HS-27A (cell line): Measurements from ENCODE around the gene APOBEC4.
"Not testable (repeated sequence)": the region's sequence is repeated elsewhere in the genome, so short reads cannot be mapped to it uniquely, and the experiment has no call there.

Experiments used
- DNase-seq: peaks from one replicate; pipeline ENCODE4 v3.0.0-alpha.2; 2012; ENCODE audit warnings: low read depth, missing footprints

Gene APOBEC4

GRCh38 chr1:183652547-183653461, at the start of gene APOBEC4:
Gene APOBEC4 (minus strand): TSS chr1:183653316. CDS start chr1:183648781, 4,535 bp downstream.
- DNase-seq = no peak

GRCh38 chr1:183702813-183703198, 49.7 kb upstream of the APOBEC4 start:
- DNase-seq = no peak

- DNase-seq = peak; percentile 4
These were observed 49.1 kb upstream of the APOBEC4 start for GRCh38 chr1:183702087-183702812.

DNA sequence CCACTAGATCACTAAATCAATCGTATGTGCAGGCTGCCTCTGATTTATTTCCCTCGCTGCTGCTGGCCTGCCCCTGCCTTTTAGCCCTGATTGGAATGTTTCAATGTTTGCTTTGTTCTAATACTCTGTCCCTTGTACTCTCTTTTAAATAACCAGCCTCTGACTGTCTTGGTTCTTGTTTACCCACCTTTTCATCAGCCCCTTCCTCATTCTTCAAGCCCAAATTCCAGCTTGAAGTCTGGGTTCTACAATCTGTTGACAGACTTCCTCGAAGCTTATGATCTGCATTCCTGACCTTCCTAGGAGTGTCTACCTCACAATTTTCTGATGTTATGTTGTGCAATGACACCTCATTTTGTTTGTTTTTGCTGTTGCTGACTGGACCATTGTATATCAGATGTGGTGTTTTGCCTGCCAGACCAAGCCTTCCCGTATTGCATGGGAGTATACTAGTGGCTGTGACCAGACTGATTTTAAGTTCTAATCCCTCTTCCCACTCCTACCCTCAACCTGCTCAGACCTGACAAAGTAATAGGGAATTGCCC, 46.6 kb upstream of the APOBEC4 start:
- no peak for DNase-seq

- no peak for DNase-seq
These were observed 44.9 kb upstream of the APOBEC4 start for GRCh38 chr1:183697814-183698590.

- no peak for DNase-seq
These were observed 43.9 kb upstream of the APOBEC4 start for GRCh38 chr1:183696981-183697380.

GRCh38 chr1:183694755-183695154, 41.6 kb upstream of the APOBEC4 start:
- DNase-seq = no peak

DNA sequence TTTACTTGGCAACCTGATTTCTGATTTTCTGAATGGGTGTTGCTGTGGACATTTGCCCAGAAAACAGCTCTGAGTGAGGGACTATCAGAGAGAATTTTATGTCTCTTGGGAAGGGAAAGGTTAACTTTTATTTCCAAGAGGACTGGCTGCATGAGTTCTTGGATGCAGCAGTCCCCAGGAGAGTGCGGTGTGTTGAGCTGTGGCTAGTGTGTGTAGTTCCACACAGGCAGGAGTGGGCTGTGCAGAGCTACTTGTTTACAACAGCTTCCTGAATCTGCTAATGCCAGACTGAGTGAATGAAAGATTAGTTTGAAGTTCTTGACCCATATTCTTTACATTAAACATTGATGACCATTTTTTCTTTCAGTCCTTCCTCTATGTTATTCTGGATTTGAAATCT, 41.0 kb upstream of the APOBEC4 start:
- no peak for DNase-seq

DNA sequence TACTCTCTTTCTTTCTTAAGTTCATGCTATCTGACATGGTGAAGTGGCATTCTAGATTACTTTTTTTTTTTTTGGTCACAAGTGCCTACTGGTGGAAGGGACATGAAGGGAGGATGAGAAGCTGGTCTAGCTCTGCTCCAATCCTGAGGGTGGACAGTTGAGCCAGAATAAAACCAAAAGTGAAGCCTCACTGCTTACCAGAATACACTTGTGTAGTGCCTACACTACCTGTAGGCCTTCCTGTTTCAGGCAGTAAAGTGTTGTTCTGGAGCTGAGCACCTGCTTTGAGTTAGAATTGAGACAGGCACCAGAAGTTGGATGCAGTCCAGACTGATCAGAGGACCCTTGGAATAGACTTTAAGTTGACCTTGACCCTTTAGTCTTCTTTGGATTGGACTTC, 40.4 kb upstream of the APOBEC4 start:
- DNase-seq = no peak

DNA sequence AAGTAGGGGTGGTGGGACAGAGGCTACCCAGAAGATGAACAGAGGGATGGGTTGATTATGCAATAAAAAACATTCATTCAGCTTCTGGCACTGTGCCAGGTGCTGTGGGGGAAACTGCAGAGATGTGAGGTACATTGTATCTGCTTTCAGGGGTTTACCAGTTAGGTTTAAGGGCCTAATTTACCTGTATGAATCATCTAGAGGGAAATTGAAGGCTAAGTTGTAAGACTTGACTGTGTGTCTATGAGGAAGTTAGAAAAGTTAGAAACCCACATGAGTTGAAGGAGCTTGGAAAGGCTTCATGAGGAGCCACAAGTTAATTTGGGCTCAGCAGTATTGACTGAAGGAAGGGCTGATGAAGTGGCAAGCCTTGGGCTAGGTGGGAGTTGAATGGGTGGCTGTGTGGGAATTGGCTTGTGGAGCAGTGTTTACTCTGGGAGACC, 36.7 kb upstream of the APOBEC4 start:
- DNase-seq = no peak

- DNase-seq = no peak
These were observed 35.4 kb upstream of the APOBEC4 start for GRCh38 chr1:183688341-183689060.

DNA sequence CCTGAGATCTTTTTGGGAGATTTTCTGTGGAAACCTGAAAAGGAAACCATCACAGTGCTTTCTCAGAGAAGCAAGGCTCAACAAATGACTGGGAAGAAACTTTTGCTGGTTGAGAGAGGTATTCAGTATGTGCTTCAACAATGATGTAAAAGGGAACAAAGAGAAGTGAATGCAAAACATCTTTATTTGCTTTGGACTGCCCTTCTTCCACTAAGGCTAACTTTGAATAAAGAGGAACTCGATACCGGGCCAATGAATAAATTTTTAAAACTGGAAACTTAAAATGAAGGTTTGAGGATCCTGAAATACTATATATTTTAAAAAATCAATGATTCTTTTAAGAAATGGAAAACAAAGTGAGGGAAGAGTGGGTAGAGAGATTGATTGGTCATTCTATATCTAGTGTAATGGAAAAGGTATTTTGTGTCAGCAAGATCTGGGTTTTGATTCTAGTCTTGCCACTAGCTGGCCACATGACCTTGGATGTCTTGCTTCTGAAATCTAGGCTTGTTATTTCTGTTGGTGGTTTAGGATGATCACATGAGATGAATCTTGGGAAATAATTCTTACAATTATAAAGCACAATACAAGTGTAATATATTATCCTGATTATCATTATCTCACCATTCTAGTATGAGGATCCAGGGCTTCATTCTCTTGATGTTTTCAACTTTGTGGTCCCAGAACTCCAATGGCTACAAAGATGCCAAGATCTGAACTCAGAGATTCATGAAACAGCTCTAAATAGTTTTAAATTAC, 34.6 kb upstream of the APOBEC4 start:
- DNase-seq = no peak

GRCh38 chr1:183686229-183686628, 33.1 kb upstream of the APOBEC4 start:
- DNase-seq = no peak

DNA sequence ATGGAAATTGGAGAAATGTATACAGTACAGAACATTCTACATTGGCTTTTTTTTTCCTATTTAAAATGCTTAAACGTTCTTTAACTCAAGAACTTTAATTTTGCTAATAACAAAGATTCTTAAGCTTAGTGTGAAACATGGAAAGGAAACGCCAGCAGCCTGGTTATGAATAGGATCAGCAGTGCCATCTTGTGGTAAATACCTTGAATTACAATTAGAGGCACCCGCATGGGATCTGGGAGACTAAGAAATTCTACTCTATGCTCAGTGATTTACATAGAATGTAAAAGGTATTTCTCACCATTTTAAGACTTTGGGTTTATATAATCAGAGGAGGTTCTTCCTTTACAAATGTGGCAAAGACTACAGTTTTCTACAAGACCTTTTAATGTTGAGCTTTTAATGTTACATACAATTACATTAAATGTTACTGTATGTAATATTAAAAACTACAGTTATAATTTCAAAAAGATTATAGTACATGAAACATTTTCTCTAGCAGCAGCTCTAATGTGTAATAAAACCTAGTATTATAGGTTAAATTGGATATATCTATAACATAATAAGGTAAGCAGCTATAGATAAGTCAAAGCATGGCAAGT, 32.1 kb upstream of the APOBEC4 start:
- peak; percentile 3 for DNase-seq

DNA sequence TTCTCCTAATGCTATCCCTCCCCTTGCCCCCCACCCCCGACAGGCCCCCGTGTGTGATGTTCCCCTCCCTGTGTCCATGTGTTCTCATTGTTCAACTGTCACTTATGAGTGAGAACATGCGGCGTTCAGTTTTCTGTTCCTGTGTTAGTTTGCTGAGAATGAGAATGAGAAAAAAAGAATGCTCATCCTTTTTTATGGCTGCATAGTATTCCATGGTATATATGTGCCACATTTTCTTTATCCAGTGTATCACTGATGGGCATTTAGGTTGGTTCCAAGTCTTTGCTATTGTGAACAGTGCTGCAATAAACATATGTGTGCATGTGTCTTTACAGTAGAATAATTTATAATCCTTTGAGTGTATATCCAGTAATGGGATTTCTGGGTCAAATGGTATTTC, 26.2 kb upstream of the APOBEC4 start:
- DNase-seq = not testable (repeated sequence)

DNA sequence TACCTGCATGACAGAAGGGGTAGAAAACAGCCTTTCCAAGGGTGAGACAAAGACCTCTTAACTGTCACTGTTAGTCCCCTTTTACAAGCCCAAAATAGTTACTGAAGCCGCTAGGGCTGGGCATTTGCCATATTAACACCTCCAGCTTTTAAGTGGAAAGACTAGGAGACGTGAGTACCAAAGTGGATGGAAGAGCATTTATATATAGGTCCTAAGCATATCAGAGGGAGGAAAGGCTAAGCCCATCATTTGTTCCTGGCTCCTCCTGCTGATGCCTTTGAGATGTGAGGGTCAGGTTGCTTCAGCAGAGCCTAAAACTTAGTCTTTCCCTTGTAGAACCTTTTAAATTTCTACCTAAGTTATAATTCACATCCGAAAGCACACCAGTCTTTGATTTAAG, 25.7 kb upstream of the APOBEC4 start:
- DNase-seq = no peak

GRCh38 chr1:183676586-183677189, 23.6 kb upstream of the APOBEC4 start:
- no peak for DNase-seq

DNA sequence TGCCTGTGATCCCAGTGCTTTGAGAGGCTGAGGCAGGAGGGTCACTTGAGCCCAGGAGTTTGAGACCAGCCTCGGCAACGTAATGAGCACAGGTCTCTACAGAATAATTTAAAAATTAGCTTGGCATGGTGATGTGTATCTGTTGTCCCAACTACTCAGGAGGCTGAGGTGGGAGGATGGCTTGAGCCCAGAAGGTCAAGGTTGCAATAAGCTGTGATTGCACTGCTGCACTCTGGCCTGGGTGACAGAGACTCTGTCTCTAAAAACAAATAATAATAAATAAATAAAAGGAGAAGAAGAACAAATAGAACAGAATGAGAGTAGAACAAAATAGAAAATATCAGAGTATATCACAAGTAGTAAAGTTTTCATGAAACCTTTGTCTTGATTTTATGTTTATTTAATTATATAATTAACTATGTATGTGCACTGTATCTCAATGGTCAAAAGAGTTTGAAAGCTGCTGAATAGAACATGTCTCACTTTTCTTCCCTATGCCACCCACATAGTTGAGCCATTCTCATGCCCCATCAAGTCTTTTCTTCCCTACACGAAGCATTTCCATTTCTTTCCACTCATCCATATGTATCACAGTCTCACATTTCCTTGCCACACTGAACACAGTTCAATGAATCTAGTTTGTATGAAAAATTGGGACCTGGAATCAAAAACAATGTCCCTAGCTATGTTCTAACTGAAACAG, 22.9 kb upstream of the APOBEC4 start:
- no peak for DNase-seq

- DNase-seq = no peak
These were observed 22.3 kb upstream of the APOBEC4 start for GRCh38 chr1:183675381-183675780.
